HepG2 (cell line): ENCODE measurements around the gene CCSER2. TPM values are rescaled to one million over a fixed set of nuclear protein-coding genes. Genes with fewer than 3 reads are reported as not detected.

ENCODE experiments used
- ARNT ChIP-seq: fragments of 450-650 bp; IDR thresholded peaks from 2 replicates; pipeline ENCODE4 v1.6.1; 2017
- ETV6 ChIP-seq: sonication (generic); formaldehyde crosslinking; conservative IDR thresholded peaks from 2 replicates; pipeline ENCODE4 v1.4.0; 2020; ENCODE audit warnings: missing genetic modification reagents
- FLYWCH1 ChIP-seq: sonication (generic); formaldehyde crosslinking; IDR thresholded peaks from 2 replicates; pipeline ENCODE4 v1.8.1; 2023; ENCODE audit warnings: mild to moderate bottlenecking, missing genetic modification reagents
- PLRG1 ChIP-seq: fragments of 450-650 bp; conservative IDR thresholded peaks from 2 replicates; pipeline ENCODE4 v1.6.1; 2016
- PRDM4 ChIP-seq: sonication (generic); formaldehyde crosslinking; IDR thresholded peaks from 2 replicates; pipeline ENCODE4 v1.9.0; 2021; ENCODE audit warnings: missing genetic modification reagents, borderline replicate concordance
- THAP11 ChIP-seq: IDR thresholded peaks from 2 replicates; pipeline ENCODE4 v1.6.1; 2016; ENCODE audit warnings: missing biosample characterization, missing genetic modification reagents
- TSC22D2 ChIP-seq: sonication (generic); formaldehyde crosslinking; IDR thresholded peaks from 2 replicates; pipeline ENCODE4 v1.5.1; 2020; ENCODE audit warnings: missing genetic modification reagents, mild to moderate bottlenecking, borderline replicate concordance
- ZNF333 ChIP-seq: sonication (generic); formaldehyde crosslinking; IDR thresholded peaks from 2 replicates; pipeline ENCODE4 v1.4.0; 2020; ENCODE audit warnings: mild to moderate bottlenecking, missing genetic modification reagents, borderline replicate concordance
- ZNF34 ChIP-seq: sonication (generic); formaldehyde crosslinking; IDR thresholded peaks from 2 replicates; pipeline ENCODE4 v1.4.0; 2020; ENCODE audit warnings: mild to moderate bottlenecking, missing genetic modification reagents, borderline replicate concordance
- ZNF576 ChIP-seq: sonication (generic); formaldehyde crosslinking; IDR thresholded peaks from 2 replicates; pipeline ENCODE4 v1.4.0; 2020; ENCODE audit warnings: mild to moderate bottlenecking, missing genetic modification reagents
- polyA plus RNA-seq, 8 experiments: library from polyadenylated mRNA; depleted of rRNA in 3 of 8; stranded (reverse) in 7 of 8; unstranded in 1 of 8; fragments of >200 nt; fragmentation: Illumina TruSeq in 4 of 8; extraction: Trizol in 4 of 8; gene quantifications; 2 replicates each; pipeline versions ENCODE4 v1.2.1 to v1.2.3, GENCODE V29; 2011 to 2016; ENCODE audit warnings: low read depth in 4 of 8, missing spikeins in 1 of 8, mixed read lengths in 1 of 8; ENCODE audit not compliant: insufficient read depth in 1 of 8
- total RNA-seq, 5 experiments: library from RNA; depleted of rRNA; stranded (reverse); fragments of >200 nt; fragmentation: Illumina TruSeq; extraction: Trizol; gene quantifications; 2 replicates each; pipeline ENCODE4 v1.2.3, GENCODE V29; 2016; ENCODE audit warnings: low read depth in 1 of 5
- TF ChIP-seq, protein P1 (sequence below): sonication (generic); formaldehyde crosslinking; IDR thresholded peaks from 2 replicates; pipeline ENCODE4 v1.5.0; 2020; ENCODE audit warnings: missing genetic modification reagents, mild to moderate bottlenecking, borderline replicate concordance
- TF ChIP-seq, protein P2 (sequence below): sonication (generic); formaldehyde crosslinking; IDR thresholded peaks from 2 replicates; pipeline ENCODE4 v1.5.1; 2020; ENCODE audit warnings: missing genetic modification reagents, mild to moderate bottlenecking, borderline replicate concordance
- TF ChIP-seq, protein P3 (sequence below): IDR thresholded peaks from 2 replicates; pipeline ENCODE4 v1.4.0; 2020; ENCODE audit warnings: mild to moderate bottlenecking, missing genetic modification reagents

CCSER2 gene
- total and polyA plus RNA-seq, 2 of the 13 experiments (the other 11 are each of a cell fraction or from before 2014, with no cell fraction given) = 13.3 to 17.2 TPM

GRCh38 chr10:84291384-84291783 is 37.0 kb upstream of the CCSER2 start (continued):
- TF ChIP-seq, protein P1, sequence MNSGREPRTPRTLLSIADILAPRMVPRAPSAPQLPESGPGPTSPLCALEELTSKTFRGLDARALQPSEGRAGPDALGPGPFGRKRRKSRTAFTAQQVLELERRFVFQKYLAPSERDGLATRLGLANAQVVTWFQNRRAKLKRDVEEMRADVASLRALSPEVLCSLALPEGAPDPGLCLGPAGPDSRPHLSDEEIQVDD (CRISPR knock-in tag) = no peak
- TF ChIP-seq TSC22D2 (CRISPR knock-in tag) (peak; percentile 98), ZNF333 (CRISPR knock-in tag) (no peak), ZNF34 (CRISPR knock-in tag) (no peak), PRDM4 (CRISPR knock-in tag) (0 out of 2 replicates have a peak, but pooled peaks have one; percentile 66), ETV6 (CRISPR knock-in tag) (peak; percentile 91), FLYWCH1 (CRISPR knock-in tag) (peak; percentile 64; the same call in 1 of the 2 replicates), ARNT (no peak), PLRG1 (no peak), THAP11 (CRISPR knock-in tag) (0 out of 2 replicates have a peak, but pooled peaks have one; percentile 40), ZNF576 (CRISPR knock-in tag) (no peak)
- TF ChIP-seq, protein P2, sequence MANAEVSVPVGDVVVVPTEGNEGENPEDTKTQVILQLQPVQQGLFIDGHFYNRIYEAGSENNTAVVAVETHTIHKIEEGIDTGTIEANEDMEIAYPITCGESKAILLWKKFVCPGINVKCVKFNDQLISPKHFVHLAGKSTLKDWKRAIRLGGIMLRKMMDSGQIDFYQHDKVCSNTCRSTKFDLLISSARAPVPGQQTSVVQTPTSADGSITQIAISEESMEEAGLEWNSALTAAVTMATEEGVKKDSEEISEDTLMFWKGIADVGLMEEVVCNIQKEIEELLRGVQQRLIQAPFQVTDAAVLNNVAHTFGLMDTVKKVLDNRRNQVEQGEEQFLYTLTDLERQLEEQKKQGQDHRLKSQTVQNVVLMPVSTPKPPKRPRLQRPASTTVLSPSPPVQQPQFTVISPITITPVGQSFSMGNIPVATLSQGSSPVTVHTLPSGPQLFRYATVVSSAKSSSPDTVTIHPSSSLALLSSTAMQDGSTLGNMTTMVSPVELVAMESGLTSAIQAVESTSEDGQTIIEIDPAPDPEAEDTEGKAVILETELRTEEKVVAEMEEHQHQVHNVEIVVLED = no peak
- TF ChIP-seq, protein P3, sequence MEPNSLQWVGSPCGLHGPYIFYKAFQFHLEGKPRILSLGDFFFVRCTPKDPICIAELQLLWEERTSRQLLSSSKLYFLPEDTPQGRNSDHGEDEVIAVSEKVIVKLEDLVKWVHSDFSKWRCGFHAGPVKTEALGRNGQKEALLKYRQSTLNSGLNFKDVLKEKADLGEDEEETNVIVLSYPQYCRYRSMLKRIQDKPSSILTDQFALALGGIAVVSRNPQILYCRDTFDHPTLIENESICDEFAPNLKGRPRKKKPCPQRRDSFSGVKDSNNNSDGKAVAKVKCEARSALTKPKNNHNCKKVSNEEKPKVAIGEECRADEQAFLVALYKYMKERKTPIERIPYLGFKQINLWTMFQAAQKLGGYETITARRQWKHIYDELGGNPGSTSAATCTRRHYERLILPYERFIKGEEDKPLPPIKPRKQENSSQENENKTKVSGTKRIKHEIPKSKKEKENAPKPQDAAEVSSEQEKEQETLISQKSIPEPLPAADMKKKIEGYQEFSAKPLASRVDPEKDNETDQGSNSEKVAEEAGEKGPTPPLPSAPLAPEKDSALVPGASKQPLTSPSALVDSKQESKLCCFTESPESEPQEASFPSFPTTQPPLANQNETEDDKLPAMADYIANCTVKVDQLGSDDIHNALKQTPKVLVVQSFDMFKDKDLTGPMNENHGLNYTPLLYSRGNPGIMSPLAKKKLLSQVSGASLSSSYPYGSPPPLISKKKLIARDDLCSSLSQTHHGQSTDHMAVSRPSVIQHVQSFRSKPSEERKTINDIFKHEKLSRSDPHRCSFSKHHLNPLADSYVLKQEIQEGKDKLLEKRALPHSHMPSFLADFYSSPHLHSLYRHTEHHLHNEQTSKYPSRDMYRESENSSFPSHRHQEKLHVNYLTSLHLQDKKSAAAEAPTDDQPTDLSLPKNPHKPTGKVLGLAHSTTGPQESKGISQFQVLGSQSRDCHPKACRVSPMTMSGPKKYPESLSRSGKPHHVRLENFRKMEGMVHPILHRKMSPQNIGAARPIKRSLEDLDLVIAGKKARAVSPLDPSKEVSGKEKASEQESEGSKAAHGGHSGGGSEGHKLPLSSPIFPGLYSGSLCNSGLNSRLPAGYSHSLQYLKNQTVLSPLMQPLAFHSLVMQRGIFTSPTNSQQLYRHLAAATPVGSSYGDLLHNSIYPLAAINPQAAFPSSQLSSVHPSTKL (CRISPR knock-in tag) = peak; percentile 64
